Fibroblast of lung (primary cell): ENCODE measurements around the gene HMG20B. TPM values are rescaled to one million over a fixed set of nuclear protein-coding genes. Genes with fewer than 3 reads are reported as not detected.

Source experiments
- DNase-seq, 2 donors: peaks; one replicate each; pipeline versions ENCODE4 v3.0.0 to v3.0.0-alpha.2; 2010; ENCODE audit warnings: low read depth in 2 of 2
- H2AFZ ChIP-seq: 2 replicates; pipeline ENCODE4 v1.5.1; 2012; ENCODE audit warnings: low read length, control low read depth, inconsistent platforms
- H3K27ac ChIP-seq: 2 replicates; pipeline ENCODE4 v1.5.1; 2011; ENCODE audit warnings: low read length, control low read depth; ENCODE audit not compliant: insufficient read depth
- H3K27me3 ChIP-seq: 2 replicates; pipeline ENCODE4 v1.5.1; 2011; ENCODE audit warnings: mild to moderate bottlenecking, low read length; ENCODE audit not compliant: control insufficient read depth, insufficient read depth
- H3K36me3 ChIP-seq: 2 replicates; pipeline ENCODE4 v1.5.1; 2011; ENCODE audit warnings: low read length; ENCODE audit not compliant: control insufficient read depth, insufficient read depth
- H3K4me1 ChIP-seq: 2 replicates; pipeline ENCODE4 v1.5.1; 2011; ENCODE audit warnings: low read length; ENCODE audit not compliant: control insufficient read depth, insufficient read depth; ENCODE audit errors: extremely low read depth
- H3K4me2 ChIP-seq: 2 replicates; pipeline ENCODE4 v1.5.1; 2011; ENCODE audit warnings: low read length, control low read depth; ENCODE audit not compliant: insufficient read depth; ENCODE audit errors: extremely low read depth
- H3K4me3 ChIP-seq, 4 experiments: fragments of 200-600 bp in 1 of 4; sonication (generic) in 1 of 4; replicated peaks in 1 of 4; 2 replicates each; pipeline ENCODE4 v1.5.1; 2011 to 2016; ENCODE audit warnings: low read length in 4 of 4, low read depth in 3 of 4, mild to moderate bottlenecking in 3 of 4, control low read depth in 2 of 4, inconsistent platforms in 1 of 4, mixed read lengths in 1 of 4; ENCODE audit not compliant: insufficient read depth in 1 of 4; ENCODE audit errors: control extremely low read depth in 1 of 4
- H3K79me2 ChIP-seq: 2 replicates; pipeline ENCODE4 v1.5.1; 2012; ENCODE audit warnings: mild to moderate bottlenecking, low read length, inconsistent platforms; ENCODE audit not compliant: control insufficient read depth, insufficient read depth
- H3K9ac ChIP-seq: 2 replicates; pipeline ENCODE4 v1.5.1; 2011; ENCODE audit warnings: mild to moderate bottlenecking, low read length, control low read depth; ENCODE audit not compliant: insufficient read depth
- H3K9me3 ChIP-seq: 2 replicates; pipeline ENCODE4 v1.5.1; 2012; ENCODE audit warnings: low read depth, low read length; ENCODE audit not compliant: control insufficient read depth, insufficient read depth
- H4K20me1 ChIP-seq: 2 replicates; pipeline ENCODE4 v1.5.1; 2011; ENCODE audit warnings: low read length; ENCODE audit not compliant: control insufficient read depth, insufficient read depth; ENCODE audit errors: extremely low read depth
- CTCF ChIP-seq, 2 donors: IDR thresholded peaks in 1 of 2; conservative IDR thresholded peaks in 1 of 2; 1 replicate in 1 of 2; 2 replicates in 1 of 2; pipeline ENCODE4 v1.5.1; 2011 to 2012; ENCODE audit warnings: low read length in 2 of 2, control low read depth in 1 of 2, inconsistent platforms in 1 of 2, low read depth in 1 of 2, mild to moderate bottlenecking in 1 of 2
- EZH2 ChIP-seq: IDR thresholded peaks from 2 replicates; pipeline ENCODE4 v1.5.1; 2012; ENCODE audit warnings: low read length, control low read depth, mild to moderate bottlenecking; ENCODE audit errors: missing control alignments
- polyA plus RNA-seq, 2 donors: library from polyadenylated mRNA; depleted of rRNA in 1 of 2; stranded (reverse) in 1 of 2; unstranded in 1 of 2; fragments of >200 nt; gene quantifications; 2 replicates each; pipeline ENCODE4 v1.2.1, GENCODE V29; 2011 to 2012; ENCODE audit warnings: missing spikeins in 1 of 2
- total RNA-seq: library from RNA; depleted of rRNA; stranded (reverse); fragments of >200 nt; gene quantifications from 2 replicates; pipeline ENCODE4 v1.2.1, GENCODE V29; 2014

The HMG20B gene
- total and polyA plus RNA-seq, 2 donors (not counting 1 experiment from before 2014, with no cell fraction given), result 27.3 to 63.6 TPM

GRCh38 chr19:3619631-3620012 lies 46.9 kb downstream of the HMG20B start:
- H3K9me3 ChIP-seq, result no peaks in the 10 kb centered on the region
- H3K79me2 ChIP-seq, result peaks cover 7% of the 10 kb centered on the region
- no peaks in the 10 kb centered on the region for H4K20me1 ChIP-seq
- H3K4me2 ChIP-seq, result no peak overlapping the region
- TF ChIP-seq CTCF (conservative IDR thresholded peaks at IDR 0.05 in 1 of 2, IDR thresholded peaks at IDR 0.05 in 1 of 2; ENCODE audit: low read depth in 1 of 2, low read length in 2 of 2) (no peak), EZH2 (no peak)
- H3K9ac ChIP-seq, result no peak overlapping the region
- no peaks in the 10 kb centered on the region for H3K27me3 ChIP-seq
- DNase-seq, result no peak
- H3K4me3 ChIP-seq, result no peak overlapping the region
- peaks cover 9% of the 10 kb centered on the region for H3K36me3 ChIP-seq
- H2AFZ ChIP-seq, result no peak overlapping the region
- no peaks in the 10 kb centered on the region for H3K4me1 ChIP-seq
- no peak overlapping the region for H3K27ac ChIP-seq

- Histone ChIP-seq H2AFZ (no peak overlapping the region), H3K36me3 (peaks cover 9% of the 10 kb centered on the region), H4K20me1 (no peaks in the 10 kb centered on the region), H3K4me1 (peaks cover 5% of the 10 kb centered on the region), H3K9ac (no peak overlapping the region), H3K79me2 (peaks cover 13% of the 10 kb centered on the region), H3K27me3 (no peaks in the 10 kb centered on the region), H3K27ac (no peak overlapping the region), H3K4me3 (no peak overlapping the region), H3K9me3 (no peaks in the 10 kb centered on the region), H3K4me2 (no peak overlapping the region)
- no peak for DNase-seq
- TF ChIP-seq EZH2 (no peak), CTCF (conservative IDR thresholded peaks at IDR 0.05 in 1 of 2, IDR thresholded peaks at IDR 0.05 in 1 of 2; ENCODE audit: low read depth in 1 of 2, low read length in 2 of 2) (no peak)
Measured at GRCh38 chr19:3620145-3620816, 47.5 kb downstream of the HMG20B start.

- no peak for TF ChIP-seq CTCF (conservative IDR thresholded peaks at IDR 0.05 in 1 of 2, IDR thresholded peaks at IDR 0.05 in 1 of 2; ENCODE audit: low read depth in 1 of 2, low read length in 2 of 2)
- TF ChIP-seq EZH2, result no peak
- no peaks in the 10 kb centered on the region for H3K9me3 ChIP-seq
- H3K36me3 ChIP-seq, result peaks cover 9% of the 10 kb centered on the region
- peaks cover 20% of the 10 kb centered on the region for H3K79me2 ChIP-seq
- no peaks in the 10 kb centered on the region for H3K27me3 ChIP-seq
- H3K9ac ChIP-seq, result no peak overlapping the region
- DNase-seq, result no peak
- H4K20me1 ChIP-seq, result no peaks in the 10 kb centered on the region
- H3K4me1 ChIP-seq, result peaks cover 5% of the 10 kb centered on the region
- H3K4me2 ChIP-seq, result no peak overlapping the region
- no peak overlapping the region for H3K4me3 ChIP-seq
- H2AFZ ChIP-seq, result no peak overlapping the region
- no peak overlapping the region for H3K27ac ChIP-seq
Measured at GRCh38 chr19:3620817-3621547, 48.2 kb downstream of the HMG20B start.
